CD14-positive monocyte (primary cell): ENCODE results near the gene PIK3C2B. TPM values are rescaled to one million over a fixed set of nuclear protein-coding genes. Genes with fewer than 3 reads are reported as not detected.

Experiments used
- DNase-seq, 3 donors: peaks; one replicate each; pipeline ENCODE4 v3.0.0-alpha.2; 2011 to 2022
- H2AFZ ChIP-seq: 2 replicates; pipeline ENCODE4 v1.6.0; 2012; ENCODE audit warnings: mild to moderate bottlenecking, low read depth, low read length, inconsistent platforms; ENCODE audit not compliant: insufficient read depth, poor library complexity, severe bottlenecking
- H3K27ac ChIP-seq, 2 donors: 1 replicate in 1 of 2; 2 replicates in 1 of 2; pipeline ENCODE4 v1.5.1; 2012 to 2013; ENCODE audit warnings: low read length in 2 of 2, control low read depth in 1 of 2, inconsistent platforms in 1 of 2, low read depth in 1 of 2, mild to moderate bottlenecking in 1 of 2
- H3K27me3 ChIP-seq, 2 donors: one replicate each; pipeline versions ENCODE4 v1.6.0 to v1.6.1; 2011 to 2013; ENCODE audit warnings: low read length in 2 of 2; ENCODE audit not compliant: control insufficient read depth in 2 of 2, insufficient read depth in 2 of 2
- H3K36me3 ChIP-seq, 2 donors: replicated peaks in 1 of 2; 1 replicate in 1 of 2; 2 replicates in 1 of 2; pipeline versions ENCODE4 v1.5.1 to v1.6.1; 2012 to 2013; ENCODE audit warnings: low read length in 2 of 2, control low read depth in 1 of 2, inconsistent platforms in 1 of 2, mild to moderate bottlenecking in 1 of 2; ENCODE audit not compliant: insufficient read depth in 2 of 2, control insufficient read depth in 1 of 2
- H3K4me1 ChIP-seq, 2 donors: 1 replicate in 1 of 2; 2 replicates in 1 of 2; pipeline versions ENCODE4 v1.5.1 to v1.6.1; 2012 to 2013; ENCODE audit warnings: low read length in 2 of 2, control low read depth in 1 of 2, inconsistent platforms in 1 of 2, mild to moderate bottlenecking in 1 of 2, moderate library complexity in 1 of 2; ENCODE audit not compliant: insufficient read depth in 2 of 2, control insufficient read depth in 1 of 2
- H3K4me2 ChIP-seq: replicated peaks from 2 replicates; pipeline ENCODE3; 2012; ENCODE audit warnings: low read length, moderate library complexity, mild to moderate bottlenecking; ENCODE audit not compliant: poor library complexity, severe bottlenecking; ENCODE audit errors: extremely low read depth
- H3K4me3 ChIP-seq, 3 experiments: fragments of 200-600 bp in 1 of 3; sonication (generic) in 1 of 3; replicated peaks in 1 of 3; 1 replicate in 2 of 3; 2 replicates in 1 of 3; pipeline ENCODE4 v1.5.1; 2011 to 2013; ENCODE audit warnings: low read length in 3 of 3, mild to moderate bottlenecking in 3 of 3, control low read depth in 2 of 3, low read depth in 2 of 3, inconsistent platforms in 1 of 3, moderate library complexity in 1 of 3
- H3K79me2 ChIP-seq: 2 replicates; pipeline ENCODE4 v1.6.0; 2012; ENCODE audit warnings: mild to moderate bottlenecking, control low read depth, inconsistent platforms, low read length, moderate library complexity; ENCODE audit not compliant: insufficient read depth
- H3K9ac ChIP-seq: 2 replicates; pipeline ENCODE4 v1.6.0; 2017; ENCODE audit warnings: low read length, mild to moderate bottlenecking; ENCODE audit not compliant: insufficient read depth, poor library complexity, severe bottlenecking
- H3K9me3 ChIP-seq, 2 donors: replicated peaks in 1 of 2; 1 replicate in 1 of 2; 2 replicates in 1 of 2; pipeline versions ENCODE4 v1.5.1 to v1.6.1; 2012 to 2013; ENCODE audit warnings: low read length in 2 of 2, control low read depth in 1 of 2; ENCODE audit not compliant: control insufficient read depth in 1 of 2, insufficient read depth in 1 of 2
- H4K20me1 ChIP-seq: 2 replicates; pipeline ENCODE4 v1.6.0; 2012; ENCODE audit warnings: mild to moderate bottlenecking, low read length, control low read depth, moderate library complexity; ENCODE audit not compliant: insufficient read depth
- H3K27ac Mint-ChIP-seq, 7 donors: one replicate each; pipeline ENCODE4 v1.8.0; 2020; ENCODE audit warnings: mild to moderate bottlenecking in 7 of 7, mixed read lengths in 7 of 7, moderate library complexity in 6 of 7, inconsistent platforms in 2 of 7
- H3K27me3 Mint-ChIP-seq, 3 donors: one replicate each; pipeline ENCODE4 v1.8.0; 2021 to 2022; ENCODE audit warnings: low read depth in 3 of 3, mild to moderate bottlenecking in 3 of 3, mixed read lengths in 3 of 3, moderate library complexity in 3 of 3, inconsistent platforms in 1 of 3
- H3K36me3 Mint-ChIP-seq, 2 donors: one replicate each; pipeline ENCODE4 v1.8.0; 2020; ENCODE audit warnings: mixed read lengths in 2 of 2, inconsistent platforms in 1 of 2, mild to moderate bottlenecking in 1 of 2
- H3K4me1 Mint-ChIP-seq: one replicate; pipeline ENCODE4 v1.8.0; 2020; ENCODE audit warnings: mild to moderate bottlenecking, mixed read lengths
- H3K4me3 Mint-ChIP-seq, 2 donors: one replicate each; pipeline ENCODE4 v1.8.0; 2020; ENCODE audit warnings: mild to moderate bottlenecking in 2 of 2, mixed read lengths in 2 of 2, moderate library complexity in 1 of 2
- H3K9me3 Mint-ChIP-seq, 7 donors: one replicate each; pipeline ENCODE4 v1.8.0; 2020 to 2022; ENCODE audit warnings: mixed read lengths in 7 of 7, mild to moderate bottlenecking in 6 of 7, moderate library complexity in 6 of 7, inconsistent platforms in 2 of 7
- CTCF ChIP-seq: fragments of 200-600 bp; IDR thresholded peaks from one replicate; pipeline ENCODE4 v1.8.0; 2022; ENCODE audit warnings: antibody characterized with exemption, mild to moderate bottlenecking
- WGBS: methylation state at CpG from one replicate; pipeline ENCODE4 v1.1.5; 2013; ENCODE audit warnings: missing lambda C conversion rate; ENCODE audit not compliant: insufficient coverage; 5-methylcytosine and 5-hydroxymethylcytosine counted together
- intact Hi-C, 2 donors: fragments of 100-400 bp; cut with micrococcal nuclease; formaldehyde crosslinking; loops; one replicate each; pipeline versions ENCODE4 v1.15.0 to v1.15.1; 2023
- polyA plus RNA-seq, 3 donors: library from polyadenylated mRNA; depleted of rRNA in 1 of 3; unstranded in 2 of 3; stranded (reverse) in 1 of 3; fragments of 300-500 nt in 2 of 3; fragments of >200 nt in 1 of 3; fragmentation: Illumina TruSeq in 2 of 3; gene quantifications; 1 replicate in 2 of 3; 2 replicates in 1 of 3; pipeline ENCODE4 v1.2.3, GENCODE V29; 2012 to 2021

Gene PIK3C2B
- polyA plus RNA-seq, 3 donors = 0.04 to 1.4 TPM; not detected in 1

- Histone ChIP-seq H2AFZ (no peak overlapping the region), H3K4me2 (no peak overlapping the region), H4K20me1 (no peaks in the 10 kb centered on the region), H3K4me1 (peaks cover 12% of the 10 kb centered on the region in 2 donors), H3K27ac (no peak overlapping the region), H3K4me3 (no peak overlapping the region), H3K9me3 (no peaks in the 10 kb centered on the region), H3K36me3 (peaks cover 0 to 3% of the 10 kb centered on the region in 2 donors), H3K79me2 (no peaks in the 10 kb centered on the region), H3K27me3 (no peaks in the 10 kb centered on the region), H3K9ac (no peak overlapping the region)
- 100% methylated on average over 1 of the region's 4 CpGs for WGBS
- no peaks in the 10 kb centered on the region for H3K9me3 Mint-ChIP-seq
- H3K4me1 Mint-ChIP-seq = peaks cover 20% of the 10 kb centered on the region
- DNase-seq = no peak
- TF ChIP-seq CTCF = no peak
- no peak overlapping the region for H3K4me3 Mint-ChIP-seq
- H3K27me3 Mint-ChIP-seq = peaks cover 0 to 5% (median 5%) of the 10 kb centered on the region in 3 donors
- H3K36me3 Mint-ChIP-seq = peaks cover 25 to 27% of the 10 kb centered on the region in 2 donors
- intact Hi-C loops = no loop called here
- no peak overlapping the region for H3K27ac Mint-ChIP-seq
These were observed 34.9 kb downstream of the PIK3C2B start for GRCh38 chr1:204459706-204460105.

DNA sequence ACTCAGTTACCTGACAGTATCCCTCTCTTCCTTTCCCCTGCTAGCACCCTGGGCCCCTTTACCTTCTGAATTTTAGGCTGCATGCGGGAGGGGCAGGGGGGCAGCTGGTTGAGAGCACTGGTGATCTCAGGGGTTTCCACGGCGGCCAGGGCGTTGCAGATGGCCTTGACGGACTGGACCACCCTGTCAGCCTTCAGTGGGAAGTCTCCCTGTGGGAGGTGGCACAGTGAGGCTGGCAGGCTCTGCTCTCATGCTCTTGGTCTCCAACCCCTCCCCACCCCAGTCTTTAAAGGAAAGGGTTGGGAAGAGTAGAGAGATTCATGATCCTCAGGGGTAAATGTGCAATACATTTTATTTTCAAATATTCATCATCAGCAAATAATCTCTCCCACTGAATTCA lies 36.9 kb downstream of the PIK3C2B start:
- no peaks in the 10 kb centered on the region for H3K9me3 Mint-ChIP-seq
- intact Hi-C loops = no loop called here
- no peak overlapping the region for H3K4me3 Mint-ChIP-seq
- Histone ChIP-seq H3K4me1 (peaks cover 12% of the 10 kb centered on the region in 2 donors), H3K9me3 (no peaks in the 10 kb centered on the region), H3K79me2 (no peaks in the 10 kb centered on the region), H3K4me2 (no peak overlapping the region), H3K27me3 (no peaks in the 10 kb centered on the region), H3K4me3 (no peak overlapping the region), H4K20me1 (no peaks in the 10 kb centered on the region), H3K36me3 (peaks cover 0 to 3% of the 10 kb centered on the region in 2 donors), H3K27ac (no peak overlapping the region), H3K9ac (no peak overlapping the region), H2AFZ (no peak overlapping the region)
- WGBS = no CpG with 5 or more reads among the region's 5 CpGs
- H3K4me1 Mint-ChIP-seq = peaks cover 17% of the 10 kb centered on the region
- no peak for DNase-seq
- H3K27me3 Mint-ChIP-seq = peaks cover 0 to 4% (median 1%) of the 10 kb centered on the region in 3 donors
- H3K36me3 Mint-ChIP-seq = peaks cover 24 to 26% of the 10 kb centered on the region in 2 donors
- TF ChIP-seq CTCF = no peak
- no peak overlapping the region for H3K27ac Mint-ChIP-seq
